IMR-90 (cell line): ENCODE results near the gene FAM219A. TPM values are rescaled to one million over a fixed set of nuclear protein-coding genes. Genes with fewer than 3 reads are reported as not detected.

Experiments used
- ATAC-seq: fragments of 200-7000 bp; cut with Tn5 transposase; 2 replicates; pipeline ENCODE4 v1.9.1; 2020; ENCODE audit warnings: low read depth, mild to moderate bottlenecking, moderate library complexity
- BruUV-seq: library from RNA; stranded (reverse); fragments of 400-500 nt; replicated peaks from 2 replicates; lab custom pipeline; 2021; lab: Mats Ljungman, UMichigan
- CTCF ChIA-PET: fragments of 300-600 bp; formaldehyde crosslinking; extraction: SDS; loops from one replicate; lab custom pipeline; 2021; ENCODE audit warnings: antibody characterized with exemption; lab: Yijun Ruan, JAX
- POLR2A ChIA-PET: fragments of 300-600 bp; sonication (Branson Sonifier 250); formaldehyde crosslinking; loops from one replicate; lab custom pipeline; 2022; ENCODE audit warnings: antibody characterized with exemption; ENCODE audit not compliant: unreplicated experiment; lab: Charles Lee
- DNase-seq: peaks from one replicate; pipeline ENCODE4 v3.0.0; 2013
- H2AFZ ChIP-seq: replicated peaks from 2 replicates; pipeline ENCODE3; 2013; ENCODE audit warnings: low read length, mild to moderate bottlenecking; ENCODE audit not compliant: poor library complexity
- H2AK5ac ChIP-seq: 2 replicates; pipeline ENCODE4 v1.6.1; 2013; ENCODE audit warnings: low read depth, low read length, inconsistent platforms
- H2AK9ac ChIP-seq: replicated peaks from 2 replicates; pipeline ENCODE3; 2013; ENCODE audit warnings: mild to moderate bottlenecking, low read depth, low read length, moderate library complexity; ENCODE audit not compliant: poor library complexity
- H2BK120ac ChIP-seq: 2 replicates; pipeline ENCODE4 v1.6.1; 2013; ENCODE audit warnings: low read depth, low read length, inconsistent platforms
- H2BK15ac ChIP-seq: 3 replicates; pipeline ENCODE4 v1.6.1; 2013; ENCODE audit warnings: low read depth, low read length, inconsistent platforms
- H2BK20ac ChIP-seq: 2 replicates; pipeline ENCODE4 v1.6.1; 2013; ENCODE audit warnings: low read depth, mild to moderate bottlenecking, inconsistent platforms, low read length, moderate library complexity
- H2BK5ac ChIP-seq: 2 replicates; pipeline ENCODE4 v1.6.1; 2013; ENCODE audit warnings: mild to moderate bottlenecking, low read depth, low read length, inconsistent platforms; ENCODE audit not compliant: poor library complexity, severe bottlenecking
- H3K14ac ChIP-seq: replicated peaks from 2 replicates; pipeline ENCODE4 v1.6.1; 2013; ENCODE audit warnings: low read depth, low read length, inconsistent platforms
- H3K18ac ChIP-seq: 2 replicates; pipeline ENCODE4 v1.6.1; 2013; ENCODE audit warnings: low read depth, low read length, control low read depth
- H3K23ac ChIP-seq: 2 replicates; pipeline ENCODE4 v1.6.1; 2013; ENCODE audit warnings: low read depth, low read length, inconsistent platforms
- H3K27ac ChIP-seq: 2 replicates; pipeline ENCODE4 v1.5.1; 2013; ENCODE audit warnings: mild to moderate bottlenecking, control low read depth, low read length; ENCODE audit not compliant: insufficient read depth
- H3K27me3 ChIP-seq: 2 replicates; pipeline ENCODE4 v1.6.1; 2013; ENCODE audit warnings: low read length; ENCODE audit not compliant: control insufficient read depth, insufficient read depth
- H3K36me3 ChIP-seq: 2 replicates; pipeline ENCODE4 v1.6.1; 2013; ENCODE audit warnings: low read length, mixed read lengths; ENCODE audit not compliant: control insufficient read depth, insufficient read depth
- H3K4ac ChIP-seq: 2 replicates; pipeline ENCODE4 v1.6.1; 2013; ENCODE audit warnings: low read depth, low read length, inconsistent platforms
- H3K4me1 ChIP-seq: 2 replicates; pipeline ENCODE4 v1.6.1; 2013; ENCODE audit warnings: low read length, mixed read lengths; ENCODE audit not compliant: control insufficient read depth, insufficient read depth
- H3K4me2 ChIP-seq: 2 replicates; pipeline ENCODE4 v1.6.1; 2013; ENCODE audit warnings: low read depth, mild to moderate bottlenecking, control low read depth, low read length, moderate library complexity
- H3K4me3 ChIP-seq: 2 replicates; pipeline ENCODE4 v1.5.1; 2013; ENCODE audit warnings: low read depth, mild to moderate bottlenecking, control low read depth, low read length, moderate library complexity; ENCODE audit not compliant: insufficient read depth
- H3K56ac ChIP-seq: 2 replicates; pipeline ENCODE4 v1.6.1; 2013; ENCODE audit warnings: low read length, inconsistent platforms; ENCODE audit not compliant: insufficient read depth; ENCODE audit errors: extremely low read depth
- H3K79me1 ChIP-seq, 2 experiments: 2 replicates each; pipeline ENCODE4 v1.6.1; 2013; ENCODE audit warnings: low read length in 2 of 2, inconsistent platforms in 1 of 2, low read depth in 1 of 2
- H3K9ac ChIP-seq: 2 replicates; pipeline ENCODE4 v1.6.1; 2013; ENCODE audit warnings: low read depth, low read length, control low read depth
- H3K9me1 ChIP-seq: 2 replicates; pipeline ENCODE4 v1.6.1; 2013; ENCODE audit warnings: low read length, inconsistent platforms; ENCODE audit not compliant: insufficient read depth
- H3K9me3 ChIP-seq: 2 replicates; pipeline ENCODE4 v1.6.1; 2013; ENCODE audit warnings: low read length; ENCODE audit not compliant: control insufficient read depth, insufficient read depth
- H4K20me1 ChIP-seq: 2 replicates; pipeline ENCODE4 v1.6.1; 2013; ENCODE audit warnings: low read length, inconsistent platforms; ENCODE audit not compliant: insufficient read depth
- H4K5ac ChIP-seq: 2 replicates; pipeline ENCODE4 v1.6.1; 2013; ENCODE audit warnings: mild to moderate bottlenecking, low read depth, low read length, control low read depth
- H4K8ac ChIP-seq, 2 experiments: 2 replicates each; pipeline ENCODE4 v1.6.1; 2013; ENCODE audit warnings: low read depth in 2 of 2, low read length in 2 of 2, control low read depth in 1 of 2, inconsistent platforms in 1 of 2
- H4K91ac ChIP-seq: 2 replicates; pipeline ENCODE4 v1.6.1; 2013; ENCODE audit warnings: low read depth, low read length, inconsistent platforms; ENCODE audit not compliant: insufficient read depth
- BHLHE40 ChIP-seq: fragments of 150-350 bp; IDR thresholded peaks from 2 replicates; pipeline ENCODE4 v1.6.1; 2016; ENCODE audit warnings: mild to moderate bottlenecking, low read depth, low read length
- CEBPB ChIP-seq: IDR thresholded peaks from 2 replicates; pipeline ENCODE4 v1.6.1; 2012; ENCODE audit warnings: low read depth, low read length, improper control_type of control experiment
- CHD1 ChIP-seq: IDR thresholded peaks from 2 replicates; pipeline ENCODE4 v1.6.1; 2012; ENCODE audit warnings: low read depth, low read length, improper control_type of control experiment
- FOS ChIP-seq: fragments of 150-350 bp; IDR thresholded peaks from 2 replicates; pipeline ENCODE4 v1.6.1; 2016; ENCODE audit warnings: low read depth, low read length
- MAFK ChIP-seq: IDR thresholded peaks from 2 replicates; pipeline ENCODE4 v1.6.1; 2012; ENCODE audit warnings: low read depth, low read length, improper control_type of control experiment
- MAZ ChIP-seq: IDR thresholded peaks from 2 replicates; pipeline ENCODE4 v1.6.1; 2012; ENCODE audit warnings: low read depth, mild to moderate bottlenecking, low read length, improper control_type of control experiment, moderate library complexity, borderline replicate concordance
- MXI1 ChIP-seq: IDR thresholded peaks from 2 replicates; pipeline ENCODE4 v1.6.1; 2012; ENCODE audit warnings: low read depth, mild to moderate bottlenecking, low read length, moderate library complexity, borderline replicate concordance
- NFE2L2 ChIP-seq: fragments of 150-350 bp; IDR thresholded peaks from 2 replicates; pipeline ENCODE4 v1.6.1; 2016; ENCODE audit warnings: low read depth, mild to moderate bottlenecking, low read length
- POLR2A ChIP-seq: IDR thresholded peaks from 2 replicates; pipeline ENCODE4 v1.6.1; 2012; ENCODE audit warnings: mild to moderate bottlenecking, low read depth, low read length
- RAD21 ChIP-seq: IDR thresholded peaks from 2 replicates; pipeline ENCODE4 v1.6.1; 2012; ENCODE audit warnings: low read length, improper control_type of control experiment
- RCOR1 ChIP-seq: IDR thresholded peaks from 2 replicates; pipeline ENCODE4 v1.6.1; 2012; ENCODE audit warnings: mild to moderate bottlenecking, low read length, improper control_type of control experiment; ENCODE audit not compliant: insufficient replicate concordance
- RFX5 ChIP-seq: IDR thresholded peaks from 2 replicates; pipeline ENCODE4 v1.8.0; 2012; ENCODE audit warnings: low read depth, mild to moderate bottlenecking, low read length, moderate library complexity
- SMC3 ChIP-seq: fragments of 150-350 bp; IDR thresholded peaks from 2 replicates; pipeline ENCODE4 v1.6.1; 2016; ENCODE audit warnings: low read depth, mild to moderate bottlenecking, antibody characterized with exemption, low read length, moderate library complexity
- WGBS, 2 experiments: methylation state at CpG; one replicate each; pipeline versions ENCODE4 v1.1.5 to v1.1.7; 2013; ENCODE audit warnings: missing lambda C conversion rate in 2 of 2; ENCODE audit not compliant: insufficient read length in 1 of 2; ENCODE audit errors: extremely low coverage in 2 of 2; 5-methylcytosine and 5-hydroxymethylcytosine counted together
- dilution Hi-C: fragments of 300-500 bp; cut with HindIII; formaldehyde crosslinking; loops from one replicate; pipeline ENCODE4 v1.14.3; 2018; ENCODE audit warnings: low sequenced_read_pairs; ENCODE audit not compliant: unreplicated experiment
- in situ Hi-C: fragments of 300-500 bp; cut with MboI; formaldehyde crosslinking; loops from 3 replicates; pipeline ENCODE4 v1.14.3; 2019; ENCODE audit warnings: low sequenced_read_pairs, inconsistent platforms, mixed read lengths
- intact Hi-C: fragments of 100-400 bp; cut with micrococcal nuclease; formaldehyde crosslinking; loops from 2 replicates; pipeline ENCODE4 v1.10.0; 2022
- polyA plus RNA-seq, 3 experiments: library from polyadenylated mRNA; depleted of rRNA; stranded (reverse); fragments of >200 nt; gene quantifications; 2 replicates each; pipeline ENCODE4 v1.2.3, GENCODE V29; 2012; ENCODE audit warnings: low replicate concordance in 1 of 3
- total RNA-seq: library from RNA; depleted of rRNA; stranded (reverse); fragments of >200 nt; gene quantifications from 2 replicates; pipeline ENCODE4 v1.2.3, GENCODE V29; 2012
- TF ChIP-seq, protein P1 (sequence below): fragments of 150-350 bp; IDR thresholded peaks from 2 replicates; pipeline ENCODE4 v1.6.1; 2017; ENCODE audit warnings: mild to moderate bottlenecking, antibody characterized with exemption, low read length, low read depth
- TF ChIP-seq, protein P2 (sequence below): fragments of 150-350 bp; IDR thresholded peaks from 2 replicates; pipeline ENCODE4 v1.6.1; 2016; ENCODE audit warnings: low read depth, mild to moderate bottlenecking, low read length, moderate library complexity, borderline replicate concordance
- TF ChIP-seq, protein P3 (sequence below): conservative IDR thresholded peaks from 2 replicates; pipeline ENCODE4 v1.5.1; 2012; ENCODE audit warnings: mild to moderate bottlenecking, low read depth, low read length, improper control_type of control experiment

The FAM219A gene
- total and polyA plus RNA-seq, 2 of the 4 experiments (the other 2 are of a cell fraction), result 4.8 to 20.8 TPM

DNA sequence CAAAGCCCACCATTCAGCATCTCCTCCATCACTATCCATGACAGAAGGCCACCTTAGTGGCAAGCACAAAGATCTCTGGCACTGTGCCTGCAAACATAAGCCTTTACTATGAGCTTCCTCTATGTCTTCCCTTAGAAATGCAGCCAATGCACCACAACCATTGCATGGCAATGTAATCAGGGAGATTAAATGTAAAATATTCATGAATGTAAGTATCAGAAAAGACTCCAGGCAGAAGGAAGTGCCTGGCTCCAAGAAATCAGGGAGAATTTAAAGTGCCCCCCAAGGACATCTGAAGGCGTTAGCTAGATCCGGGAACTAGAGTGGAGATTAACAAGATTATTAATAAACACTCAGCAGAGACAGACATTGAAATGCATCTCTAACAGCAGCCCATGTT, 49.2 kb downstream of the FAM219A start:
- no peak overlapping the region for H3K23ac ChIP-seq
- H3K4me1 ChIP-seq, result no peaks in the 10 kb centered on the region; the same call in 1 of the 2 replicates
- no peak overlapping the region for H3K4me2 ChIP-seq
- no peak for ATAC-seq
- no CpG with 5 or more reads among the region's 2 CpGs for WGBS, 2 experiments
- CTCF ChIA-PET, result no interaction called here
- H3K79me1 ChIP-seq, result peaks cover 7 to 28% of the 10 kb centered on the region in 2 experiments; a peak in 3 of 4 replicates
- H3K9me3 ChIP-seq, result no peaks in the 10 kb centered on the region
- no peak overlapping the region for H2BK15ac ChIP-seq
- H3K18ac ChIP-seq, result no peak overlapping the region
- no peak overlapping the region for H3K56ac ChIP-seq
- H3K27ac ChIP-seq, result no peak overlapping the region
- no peak overlapping the region for H2BK120ac ChIP-seq
- no TSS peak for BruUV-seq
- H3K9me1 ChIP-seq, result peaks cover 9% of the 10 kb centered on the region
- no peak overlapping the region for H2BK20ac ChIP-seq
- POLR2A ChIA-PET, result no interaction called here
- H2AFZ ChIP-seq, result no peak overlapping the region
- intact Hi-C loops (no loop called here), in situ Hi-C loops (loop anchor here (5.0 kb wide), 2 partner anchors 83 to 193 kb away; no protein-coding TSS in a partner anchor), dilution Hi-C loops (no loop called here)
- H2AK9ac ChIP-seq, result no peak overlapping the region
- H4K5ac ChIP-seq, result no peak overlapping the region
- H3K36me3 ChIP-seq, result peaks cover 6% of the 10 kb centered on the region
- H3K4ac ChIP-seq, result no peak overlapping the region
- H3K9ac ChIP-seq, result no peak overlapping the region
- H2AK5ac ChIP-seq, result no peak overlapping the region
- no peak for TF ChIP-seq MAFK
- no peak for TF ChIP-seq FOS
- TF ChIP-seq RFX5, result no peak
- no peak for TF ChIP-seq CHD1
- TF ChIP-seq SMC3, result no peak
- TF ChIP-seq, protein P1, sequence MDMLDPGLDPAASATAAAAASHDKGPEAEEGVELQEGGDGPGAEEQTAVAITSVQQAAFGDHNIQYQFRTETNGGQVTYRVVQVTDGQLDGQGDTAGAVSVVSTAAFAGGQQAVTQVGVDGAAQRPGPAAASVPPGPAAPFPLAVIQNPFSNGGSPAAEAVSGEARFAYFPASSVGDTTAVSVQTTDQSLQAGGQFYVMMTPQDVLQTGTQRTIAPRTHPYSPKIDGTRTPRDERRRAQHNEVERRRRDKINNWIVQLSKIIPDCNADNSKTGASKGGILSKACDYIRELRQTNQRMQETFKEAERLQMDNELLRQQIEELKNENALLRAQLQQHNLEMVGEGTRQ, result no peak
- no peak for TF ChIP-seq NFE2L2
- TF ChIP-seq, protein P2, sequence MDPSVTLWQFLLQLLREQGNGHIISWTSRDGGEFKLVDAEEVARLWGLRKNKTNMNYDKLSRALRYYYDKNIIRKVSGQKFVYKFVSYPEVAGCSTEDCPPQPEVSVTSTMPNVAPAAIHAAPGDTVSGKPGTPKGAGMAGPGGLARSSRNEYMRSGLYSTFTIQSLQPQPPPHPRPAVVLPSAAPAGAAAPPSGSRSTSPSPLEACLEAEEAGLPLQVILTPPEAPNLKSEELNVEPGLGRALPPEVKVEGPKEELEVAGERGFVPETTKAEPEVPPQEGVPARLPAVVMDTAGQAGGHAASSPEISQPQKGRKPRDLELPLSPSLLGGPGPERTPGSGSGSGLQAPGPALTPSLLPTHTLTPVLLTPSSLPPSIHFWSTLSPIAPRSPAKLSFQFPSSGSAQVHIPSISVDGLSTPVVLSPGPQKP, result no peak
- TF ChIP-seq, protein P3, sequence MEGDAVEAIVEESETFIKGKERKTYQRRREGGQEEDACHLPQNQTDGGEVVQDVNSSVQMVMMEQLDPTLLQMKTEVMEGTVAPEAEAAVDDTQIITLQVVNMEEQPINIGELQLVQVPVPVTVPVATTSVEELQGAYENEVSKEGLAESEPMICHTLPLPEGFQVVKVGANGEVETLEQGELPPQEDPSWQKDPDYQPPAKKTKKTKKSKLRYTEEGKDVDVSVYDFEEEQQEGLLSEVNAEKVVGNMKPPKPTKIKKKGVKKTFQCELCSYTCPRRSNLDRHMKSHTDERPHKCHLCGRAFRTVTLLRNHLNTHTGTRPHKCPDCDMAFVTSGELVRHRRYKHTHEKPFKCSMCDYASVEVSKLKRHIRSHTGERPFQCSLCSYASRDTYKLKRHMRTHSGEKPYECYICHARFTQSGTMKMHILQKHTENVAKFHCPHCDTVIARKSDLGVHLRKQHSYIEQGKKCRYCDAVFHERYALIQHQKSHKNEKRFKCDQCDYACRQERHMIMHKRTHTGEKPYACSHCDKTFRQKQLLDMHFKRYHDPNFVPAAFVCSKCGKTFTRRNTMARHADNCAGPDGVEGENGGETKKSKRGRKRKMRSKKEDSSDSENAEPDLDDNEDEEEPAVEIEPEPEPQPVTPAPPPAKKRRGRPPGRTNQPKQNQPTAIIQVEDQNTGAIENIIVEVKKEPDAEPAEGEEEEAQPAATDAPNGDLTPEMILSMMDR, result no peak
- no peak for TF ChIP-seq POLR2A
- no peak for TF ChIP-seq RCOR1
- TF ChIP-seq RAD21, result no peak
- TF ChIP-seq CEBPB, result no peak
- no peak for TF ChIP-seq MXI1
- no peak for TF ChIP-seq BHLHE40
- no peak for TF ChIP-seq MAZ
- no peak overlapping the region for H4K8ac ChIP-seq
- H4K20me1 ChIP-seq, result peaks cover 67% of the 10 kb centered on the region
- no peak for DNase-seq
- no peak overlapping the region for H2BK5ac ChIP-seq
- no peak overlapping the region for H4K91ac ChIP-seq
- no peak overlapping the region for H3K14ac ChIP-seq
- no peaks in the 10 kb centered on the region for H3K27me3 ChIP-seq
- no peak overlapping the region for H3K4me3 ChIP-seq
